Measurements from ENCODE around the gene MAP4K3. TPM values are rescaled to one million over a fixed set of nuclear protein-coding genes. Genes with fewer than 3 reads are reported as not detected.

MAP4K3 gene
- total and polyA plus RNA-seq, 2 of the 8 experiments (the other 6 are each of a cell fraction or from before 2014, with no cell fraction given), result 11.4 to 63.0 TPM

- Histone ChIP-seq H3K4ac (replicated peaks; ENCODE audit: insufficient read length, low read depth, low read length) (no peak overlapping the region), H2BK20ac (ENCODE audit: low read length) (no peak overlapping the region), H2AK5ac (ENCODE audit: low read depth, low read length) (no peak overlapping the region), H4K5ac (ENCODE audit: insufficient read length, low read depth, low read length) (no peak overlapping the region), H2AFZ (ENCODE audit: low read length) (no peak overlapping the region), H2BK12ac (ENCODE audit: low read depth, low read length) (no peak overlapping the region), H3K27me3 (replicated peaks in 1 of 4; ENCODE audit: control insufficient read depth in 3 of 4, extremely low read depth in 1 of 4, insufficient read depth in 3 of 4, low read length in 3 of 4) (no peaks in the 10 kb centered on the region), H3K56ac (replicated peaks; ENCODE audit: insufficient read length, low read depth, low read length) (no peak overlapping the region), H3K36me3 (ENCODE audit: control insufficient read depth in 2 of 4, insufficient read depth in 4 of 4, low read length in 3 of 4) (no peaks in the 10 kb centered on the region), H3K9ac (replicated peaks in 1 of 4; ENCODE audit: extremely low read depth in 1 of 4, low read depth in 3 of 4, low read length in 3 of 4) (no peak overlapping the region), H3K9me3 (ENCODE audit: insufficient read depth in 2 of 2, low read depth in 1 of 2, low read length in 1 of 2) (no peaks in the 10 kb centered on the region), H3K14ac (ENCODE audit: insufficient read length) (no peak overlapping the region), H3K79me1 (ENCODE audit: low read depth, low read length) (no peaks in the 10 kb centered on the region), H3K18ac (ENCODE audit: extremely low read depth, low read length) (no peak overlapping the region), H3K4me1 (replicated peaks in 1 of 4; ENCODE audit: control insufficient read depth in 3 of 4, insufficient read depth in 4 of 4, low read length in 3 of 4) (no peaks in the 10 kb centered on the region; a peak in 3 of 7 replicates), H2BK120ac (replicated peaks; ENCODE audit: low read depth, low read length) (no peak overlapping the region), H3K4me2 (ENCODE audit: insufficient read depth in 1 of 2, low read depth in 2 of 2, low read length in 2 of 2) (no peak overlapping the region), H2BK15ac (ENCODE audit: low read length) (no peak overlapping the region), H3K23ac (ENCODE audit: insufficient read length) (no peak overlapping the region), H4K91ac (replicated peaks; ENCODE audit: insufficient read length, low read length) (no peak overlapping the region), H4K20me1 (replicated peaks in 1 of 2; ENCODE audit: control insufficient read depth in 1 of 2, insufficient read depth in 2 of 2, low read length in 2 of 2) (no peaks in the 10 kb centered on the region), H2BK5ac (ENCODE audit: low read depth, low read length) (no peak overlapping the region), H3K4me3 (ENCODE audit: extremely low read depth in 1 of 4, insufficient read depth in 2 of 4, low read depth in 3 of 4, low read length in 4 of 4) (no peak overlapping the region), H3K23me2 (ENCODE audit: low read depth, low read length) (no peaks in the 10 kb centered on the region), H4K8ac (ENCODE audit: extremely low read depth, insufficient read depth, low read length) (no peak overlapping the region), H3K79me2 (ENCODE audit: control insufficient read depth in 1 of 2, insufficient read depth in 2 of 2, low read length in 2 of 2) (no peaks in the 10 kb centered on the region), H3K27ac (ENCODE audit: low read depth, low read length) (no peak overlapping the region)
- FAIRE-seq, result no peak
- 77% methylated on average over 2 of the region's 2 CpGs; no CpG with 5 or more reads in 1 of the 2 experiments for WGBS, 2 experiments (ENCODE audit: extremely low coverage in 1 of 2, insufficient coverage in 1 of 2, insufficient read length in 1 of 2, insufficient replicate concordance in 2 of 2, low coverage in 1 of 2, low lambda C conversion rate in 2 of 2, missing lambda C conversion rate in 1 of 2)
- DNase-seq (ENCODE audit: low read depth in 1 of 2, low spot score in 2 of 2), result no peak
- ChIA-PET CTCF (ENCODE audit: partially characterized antibody) (interaction anchor here (6.1 kb wide), 1 partner anchor 9 kb away, joined by 38 read pairs; no protein-coding TSS in a partner anchor), POLR2A (ENCODE audit: partially characterized antibody) (no interaction called here)
- TF ChIP-seq KDM4A (IDR thresholded peaks at IDR 0.05; ENCODE audit: low read depth, low read length, severe bottlenecking) (no peak), CREB1 (IDR thresholded peaks at IDR 0.05) (no peak), KDM1A (IDR thresholded peaks at IDR 0.05; ENCODE audit: borderline replicate concordance, low read length) (no peak), BACH1 (IDR thresholded peaks at IDR 0.05; ENCODE audit: low read length) (no peak), GTF2F1 (IDR thresholded peaks at IDR 0.05; ENCODE audit: borderline replicate concordance, low read depth, low read length) (no peak)
Measured at GRCh38 chr2:39220136-39220535, 216.9 kb downstream of the MAP4K3 start.
